Heart left ventricle (tissue), 13 donors: ENCODE measurements around the gene FGF6.

Experiments
- POLR2A ChIP-seq, 2 donors: fragments of 450-650 bp; IDR thresholded peaks; one replicate each; pipeline ENCODE4 v1.6.1; 2017; ENCODE audit warnings: antibody characterized with exemption in 2 of 2, mild to moderate bottlenecking in 2 of 2, moderate library complexity in 2 of 2
- TF ChIP-seq, protein P1 (sequence below), 12 donors: fragments of 200-600 bp; sonication (generic) in 4 of 12; IDR thresholded peaks; one replicate each; pipeline versions ENCODE4 v1.5.0 to v1.8.0; 2018 to 2022; ENCODE audit warnings: antibody characterized with exemption in 12 of 12, mild to moderate bottlenecking in 5 of 12
- donor health status: ischemic (EF 13 %, LVEDD 7.1; RV severe dilation, severe dysfunction).
- donor health status: DM: no; HTN: yes; CAD: no.
- donor health status: DM: no; HTN: no; CAD: no.
- donor health status: ischemic (EF 25% LVEDD 6.9; RV normal size, moderate dysfunction).
- donor health status: ischemic (EF 25% LVEDD 5.7; RV mildly dilated, moderate dysfunction).
- donor health status: ischemic (EF 35%, LVEDD 5.7; RV mildly dilated, moderate dysfunction).
- donor health status: nonischemic (EF 11% LVEDD 7.7; RV severe dilation, severe dysfunction).
- donor health status: DM: yes; HTN: yes; CAD: no.
- donor health status: PGD.
- donor health status: ischemic (EF 29% LVEDD 5.4; RV normal size, mild dysfunction).
- donor health status: nonischemic (EF 23%, LVEDD 6.1; RV moderate dilation, normal function).

- TF ChIP-seq, protein P1, sequence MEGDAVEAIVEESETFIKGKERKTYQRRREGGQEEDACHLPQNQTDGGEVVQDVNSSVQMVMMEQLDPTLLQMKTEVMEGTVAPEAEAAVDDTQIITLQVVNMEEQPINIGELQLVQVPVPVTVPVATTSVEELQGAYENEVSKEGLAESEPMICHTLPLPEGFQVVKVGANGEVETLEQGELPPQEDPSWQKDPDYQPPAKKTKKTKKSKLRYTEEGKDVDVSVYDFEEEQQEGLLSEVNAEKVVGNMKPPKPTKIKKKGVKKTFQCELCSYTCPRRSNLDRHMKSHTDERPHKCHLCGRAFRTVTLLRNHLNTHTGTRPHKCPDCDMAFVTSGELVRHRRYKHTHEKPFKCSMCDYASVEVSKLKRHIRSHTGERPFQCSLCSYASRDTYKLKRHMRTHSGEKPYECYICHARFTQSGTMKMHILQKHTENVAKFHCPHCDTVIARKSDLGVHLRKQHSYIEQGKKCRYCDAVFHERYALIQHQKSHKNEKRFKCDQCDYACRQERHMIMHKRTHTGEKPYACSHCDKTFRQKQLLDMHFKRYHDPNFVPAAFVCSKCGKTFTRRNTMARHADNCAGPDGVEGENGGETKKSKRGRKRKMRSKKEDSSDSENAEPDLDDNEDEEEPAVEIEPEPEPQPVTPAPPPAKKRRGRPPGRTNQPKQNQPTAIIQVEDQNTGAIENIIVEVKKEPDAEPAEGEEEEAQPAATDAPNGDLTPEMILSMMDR (IDR thresholded peaks at IDR 0.05), result no peak
- TF ChIP-seq POLR2A (IDR thresholded peaks at IDR 0.05), result no peak
Measured at GRCh38 chr12:4445156-4446101, at the start of gene FGF6.
